ENCODE measurements around the gene PIEZO2.
"Not testable (repeated sequence)": the region's sequence is repeated elsewhere in the genome, so short reads cannot be mapped to it uniquely, and the experiment has no call there.

The PIEZO2 gene

DNA sequence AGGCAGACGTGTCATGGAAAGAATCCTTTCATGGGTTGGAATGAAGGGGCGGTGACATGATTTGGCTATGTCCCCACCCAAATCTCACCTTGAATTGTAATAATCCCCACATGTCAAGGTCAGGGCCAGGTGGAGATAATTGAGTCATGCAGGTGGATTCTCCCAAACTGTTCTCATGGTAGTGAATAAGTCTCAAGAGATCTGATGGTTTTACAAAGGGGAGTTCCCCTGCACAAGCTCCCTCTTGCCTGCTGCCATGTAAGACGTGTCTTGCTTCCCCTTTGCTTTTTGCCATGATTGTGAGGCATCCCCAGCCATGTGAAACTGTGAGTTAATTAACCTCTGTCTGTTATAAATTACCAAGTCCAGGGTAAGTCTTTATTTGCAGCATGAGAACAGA is 215.7 kb downstream of the PIEZO2 start:
- H3K4me1 ChIP-seq (ENCODE audit: insufficient read depth, low read length): peaks cover 25% of the 10 kb centered on the region
- not testable (repeated sequence) for H3K27ac ChIP-seq (ENCODE audit: low read length); H3K9me3 ChIP-seq (ENCODE audit: insufficient read depth, low read depth, low read length); H3K9ac ChIP-seq (ENCODE audit: low read depth, low read length); H3K4me3 ChIP-seq (ENCODE audit: low read length); H3K36me3 ChIP-seq (ENCODE audit: insufficient read depth, low read depth, low read length); H3K27me3 ChIP-seq (ENCODE audit: insufficient read depth, low read length)

- Histone ChIP-seq H3K9ac (ENCODE audit: low read depth, low read length) (peak overlapping the region; percentile 39; the same call in 1 of the 2 replicates), H3K36me3 (ENCODE audit: insufficient read depth, low read depth, low read length) (no peaks in the 10 kb centered on the region), H3K9me3 (ENCODE audit: insufficient read depth, low read depth, low read length) (no peaks in the 10 kb centered on the region), H3K27ac (ENCODE audit: low read length) (peak overlapping the region; percentile 32), H3K27me3 (ENCODE audit: insufficient read depth, low read length) (no peaks in the 10 kb centered on the region), H3K4me3 (ENCODE audit: low read length) (peak overlapping the region; percentile 19; the same call in 1 of the 2 replicates), H3K4me1 (ENCODE audit: insufficient read depth, low read length) (peaks cover 34% of the 10 kb centered on the region)
These were observed 219.3 kb downstream of the PIEZO2 start for GRCh38 chr18:10930076-10930475.

- H3K36me3 ChIP-seq (ENCODE audit: insufficient read depth, low read depth, low read length): no peaks in the 10 kb centered on the region
- peak overlapping the region; percentile 18 for H3K9ac ChIP-seq (ENCODE audit: low read depth, low read length)
- H3K27ac ChIP-seq (ENCODE audit: low read length): no peak overlapping the region
- H3K4me3 ChIP-seq (ENCODE audit: low read length): peak overlapping the region; percentile 19; the same call in 1 of the 2 replicates
- no peaks in the 10 kb centered on the region for H3K9me3 ChIP-seq (ENCODE audit: insufficient read depth, low read depth, low read length)
- H3K4me1 ChIP-seq (ENCODE audit: insufficient read depth, low read length): peaks cover 34% of the 10 kb centered on the region
- H3K27me3 ChIP-seq (ENCODE audit: insufficient read depth, low read length): no peaks in the 10 kb centered on the region
These were observed 220.5 kb downstream of the PIEZO2 start for GRCh38 chr18:10928772-10929373.

- no peak overlapping the region for H3K4me3 ChIP-seq (ENCODE audit: low read length)
- H3K36me3 ChIP-seq (ENCODE audit: insufficient read depth, low read depth, low read length): no peaks in the 10 kb centered on the region
- H3K4me1 ChIP-seq (ENCODE audit: insufficient read depth, low read length): peaks cover 41% of the 10 kb centered on the region
- no peak overlapping the region for H3K9ac ChIP-seq (ENCODE audit: low read depth, low read length)
- no peak overlapping the region for H3K27ac ChIP-seq (ENCODE audit: low read length)
- no peaks in the 10 kb centered on the region for H3K27me3 ChIP-seq (ENCODE audit: insufficient read depth, low read length)
- no peaks in the 10 kb centered on the region for H3K9me3 ChIP-seq (ENCODE audit: insufficient read depth, low read depth, low read length)
These were observed 221.2 kb downstream of the PIEZO2 start for GRCh38 chr18:10928011-10928771.

GRCh38 chr18:10927286-10927992 is 221.9 kb downstream of the PIEZO2 start:
- no peaks in the 10 kb centered on the region for H3K9me3 ChIP-seq (ENCODE audit: insufficient read depth, low read depth, low read length)
- H3K27ac ChIP-seq (ENCODE audit: low read length): no peak overlapping the region
- peaks cover 42% of the 10 kb centered on the region for H3K4me1 ChIP-seq (ENCODE audit: insufficient read depth, low read length)
- no peaks in the 10 kb centered on the region for H3K27me3 ChIP-seq (ENCODE audit: insufficient read depth, low read length)
- H3K4me3 ChIP-seq (ENCODE audit: low read length): no peak overlapping the region
- no peak overlapping the region for H3K9ac ChIP-seq (ENCODE audit: low read depth, low read length)
- H3K36me3 ChIP-seq (ENCODE audit: insufficient read depth, low read depth, low read length): no peaks in the 10 kb centered on the region

DNA sequence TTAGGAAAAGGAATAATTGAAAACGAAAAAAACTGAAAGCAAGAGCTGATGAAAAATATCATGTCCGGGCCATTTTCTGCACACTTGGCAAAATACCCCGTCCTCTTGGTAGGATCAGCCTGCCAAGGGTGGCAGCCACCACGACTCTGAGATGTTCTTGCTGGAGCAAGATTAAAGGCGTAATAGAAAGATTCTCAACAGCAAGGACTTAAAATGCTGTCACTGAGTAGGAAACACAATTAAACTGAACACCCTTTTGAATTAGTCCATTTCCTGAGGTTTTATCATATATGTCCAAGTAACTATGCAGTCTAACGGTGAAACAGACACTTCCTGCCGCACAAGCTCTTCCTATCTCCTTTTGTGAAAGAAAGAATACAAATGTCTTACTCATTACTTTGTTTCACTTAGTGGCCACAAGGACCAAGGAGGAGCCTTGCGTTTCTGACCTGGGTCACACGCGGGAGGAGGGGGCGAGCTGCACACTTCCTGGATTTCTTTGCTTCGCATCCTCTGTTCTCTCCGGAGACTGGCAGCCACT is 222.7 kb downstream of the PIEZO2 start:
- no peaks in the 10 kb centered on the region for H3K9me3 ChIP-seq (ENCODE audit: insufficient read depth, low read depth, low read length)
- no peak overlapping the region for H3K4me3 ChIP-seq (ENCODE audit: low read length)
- H3K36me3 ChIP-seq (ENCODE audit: insufficient read depth, low read depth, low read length): no peaks in the 10 kb centered on the region
- no peak overlapping the region for H3K27ac ChIP-seq (ENCODE audit: low read length)
- no peaks in the 10 kb centered on the region for H3K27me3 ChIP-seq (ENCODE audit: insufficient read depth, low read length)
- no peak overlapping the region for H3K9ac ChIP-seq (ENCODE audit: low read depth, low read length)
- peaks cover 42% of the 10 kb centered on the region for H3K4me1 ChIP-seq (ENCODE audit: insufficient read depth, low read length)

DNA sequence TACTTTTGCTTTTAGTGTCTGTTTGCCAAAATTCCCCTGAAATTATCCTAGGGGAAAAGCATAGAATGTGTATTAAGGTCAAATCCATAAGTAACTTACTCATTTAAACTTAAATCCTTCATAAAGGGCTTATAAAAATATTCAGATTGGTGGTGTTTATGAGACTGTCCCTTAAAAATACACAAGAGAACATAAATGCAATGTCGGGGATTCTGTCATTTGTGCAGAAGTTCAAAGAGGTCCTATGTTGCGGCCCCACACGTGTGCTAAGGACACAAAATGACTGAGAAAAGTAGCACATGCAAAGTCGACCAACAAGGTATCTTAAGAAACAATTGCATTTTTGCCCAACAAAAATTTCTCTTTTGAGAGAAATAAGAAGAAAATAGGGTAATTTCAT is 225.1 kb downstream of the PIEZO2 start:
- Histone ChIP-seq H3K4me1 (ENCODE audit: insufficient read depth, low read length) (peaks cover 30% of the 10 kb centered on the region), H3K9ac (ENCODE audit: low read depth, low read length) (no peak overlapping the region), H3K27ac (ENCODE audit: low read length) (no peak overlapping the region), H3K27me3 (ENCODE audit: insufficient read depth, low read length) (no peaks in the 10 kb centered on the region), H3K4me3 (ENCODE audit: low read length) (no peak overlapping the region), H3K36me3 (ENCODE audit: insufficient read depth, low read depth, low read length) (no peaks in the 10 kb centered on the region), H3K9me3 (ENCODE audit: insufficient read depth, low read depth, low read length) (no peaks in the 10 kb centered on the region)

- Histone ChIP-seq H3K9ac (ENCODE audit: low read depth, low read length) (no peak overlapping the region), H3K4me1 (ENCODE audit: insufficient read depth, low read length) (peaks cover 23% of the 10 kb centered on the region), H3K9me3 (ENCODE audit: insufficient read depth, low read depth, low read length) (no peaks in the 10 kb centered on the region), H3K27ac (ENCODE audit: low read length) (no peak overlapping the region), H3K27me3 (ENCODE audit: insufficient read depth, low read length) (no peaks in the 10 kb centered on the region), H3K36me3 (ENCODE audit: insufficient read depth, low read depth, low read length) (no peaks in the 10 kb centered on the region), H3K4me3 (ENCODE audit: low read length) (no peak overlapping the region)
These were observed 225.8 kb downstream of the PIEZO2 start for GRCh38 chr18:10923551-10924070.

DNA sequence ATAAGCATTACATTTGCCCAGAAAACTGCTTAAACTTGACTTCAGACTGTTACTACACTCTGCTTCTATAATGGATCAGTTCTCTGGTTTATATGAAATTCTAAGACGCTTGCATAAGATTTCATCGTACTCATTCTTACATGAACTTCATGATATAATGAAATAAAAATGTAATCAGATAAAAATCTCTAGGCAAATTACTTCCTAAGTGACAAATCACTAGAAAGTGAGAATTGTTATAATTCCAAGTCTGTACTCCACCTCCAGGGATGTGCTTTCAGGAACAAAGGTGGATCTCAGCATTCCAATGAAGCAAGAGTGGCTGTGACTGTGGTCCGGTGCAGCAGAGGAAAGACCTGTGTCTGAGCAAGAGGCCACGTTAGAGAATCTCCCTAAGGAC is 226.2 kb downstream of the PIEZO2 start:
- no peak overlapping the region for H3K27ac ChIP-seq (ENCODE audit: low read length)

DNA sequence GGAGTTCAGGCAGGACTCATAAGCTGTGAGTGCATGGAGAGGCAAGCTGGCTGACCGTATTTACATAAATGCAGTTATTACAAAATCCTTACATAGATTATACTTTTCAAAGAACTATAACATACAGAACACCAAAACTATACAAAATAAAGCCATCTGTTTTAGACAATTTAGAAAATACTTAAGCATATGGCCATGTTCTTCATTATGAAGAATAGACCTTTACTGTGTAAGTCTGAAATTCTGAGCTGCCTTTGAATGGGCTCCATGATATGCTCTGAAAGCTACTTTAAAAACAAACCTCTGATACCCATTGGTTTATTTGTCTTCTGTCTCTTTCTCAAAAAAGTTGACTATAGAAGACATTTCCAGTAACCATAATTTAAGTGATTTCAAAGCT is 226.7 kb downstream of the PIEZO2 start:
- peaks cover 14% of the 10 kb centered on the region for H3K4me1 ChIP-seq (ENCODE audit: insufficient read depth, low read length)
- H3K4me3 ChIP-seq (ENCODE audit: low read length); H3K36me3 ChIP-seq (ENCODE audit: insufficient read depth, low read depth, low read length); H3K9me3 ChIP-seq (ENCODE audit: insufficient read depth, low read depth, low read length); H3K27me3 ChIP-seq (ENCODE audit: insufficient read depth, low read length); H3K9ac ChIP-seq (ENCODE audit: low read depth, low read length); H3K27ac ChIP-seq (ENCODE audit: low read length): not testable (repeated sequence)

More for the DNA sequence above, 226.2 kb downstream of the PIEZO2 start:
- H3K36me3 ChIP-seq (ENCODE audit: insufficient read depth, low read depth, low read length): no peaks in the 10 kb centered on the region
- H3K27me3 ChIP-seq (ENCODE audit: insufficient read depth, low read length): no peaks in the 10 kb centered on the region
- no peak overlapping the region for H3K9ac ChIP-seq (ENCODE audit: low read depth, low read length)
- no peaks in the 10 kb centered on the region for H3K9me3 ChIP-seq (ENCODE audit: insufficient read depth, low read depth, low read length)
- H3K4me1 ChIP-seq (ENCODE audit: insufficient read depth, low read length): peaks cover 18% of the 10 kb centered on the region
- no peak overlapping the region for H3K4me3 ChIP-seq (ENCODE audit: low read length)

GRCh38 chr18:10920309-10920708 is 229.1 kb downstream of the PIEZO2 start:
- not testable (repeated sequence) for H3K4me3 ChIP-seq (ENCODE audit: low read length); H3K4me1 ChIP-seq (ENCODE audit: insufficient read depth, low read length); H3K9me3 ChIP-seq (ENCODE audit: insufficient read depth, low read depth, low read length); H3K27me3 ChIP-seq (ENCODE audit: insufficient read depth, low read length); H3K36me3 ChIP-seq (ENCODE audit: insufficient read depth, low read depth, low read length); H3K27ac ChIP-seq (ENCODE audit: low read length); H3K9ac ChIP-seq (ENCODE audit: low read depth, low read length)

Measured in iPS-20b (cell line).